IMR-90 (cell line): ENCODE measurements around the gene UBQLN1. TPM values are rescaled to one million over a fixed set of nuclear protein-coding genes. Genes with fewer than 3 reads are reported as not detected.

ENCODE experiments used
- ATAC-seq: fragments of 200-7000 bp; cut with Tn5 transposase; 2 replicates; pipeline ENCODE4 v1.9.1; 2020; ENCODE audit warnings: low read depth, mild to moderate bottlenecking, moderate library complexity
- BruUV-seq: library from RNA; stranded (reverse); fragments of 400-500 nt; replicated peaks from 2 replicates; lab custom pipeline; 2021; lab: Mats Ljungman, UMichigan
- CTCF ChIA-PET: fragments of 300-600 bp; formaldehyde crosslinking; extraction: SDS; loops from one replicate; lab custom pipeline; 2021; ENCODE audit warnings: antibody characterized with exemption; lab: Yijun Ruan, JAX
- POLR2A ChIA-PET: fragments of 300-600 bp; sonication (Branson Sonifier 250); formaldehyde crosslinking; loops from one replicate; lab custom pipeline; 2022; ENCODE audit warnings: antibody characterized with exemption; ENCODE audit not compliant: unreplicated experiment; lab: Charles Lee
- DNase-seq: peaks from one replicate; pipeline ENCODE4 v3.0.0; 2013
- H2AFZ ChIP-seq: replicated peaks from 2 replicates; pipeline ENCODE3; 2013; ENCODE audit warnings: low read length, mild to moderate bottlenecking; ENCODE audit not compliant: poor library complexity
- H2AK5ac ChIP-seq: 2 replicates; pipeline ENCODE4 v1.6.1; 2013; ENCODE audit warnings: low read depth, low read length, inconsistent platforms
- H2AK9ac ChIP-seq: replicated peaks from 2 replicates; pipeline ENCODE3; 2013; ENCODE audit warnings: mild to moderate bottlenecking, low read depth, low read length, moderate library complexity; ENCODE audit not compliant: poor library complexity
- H2BK120ac ChIP-seq: 2 replicates; pipeline ENCODE4 v1.6.1; 2013; ENCODE audit warnings: low read depth, low read length, inconsistent platforms
- H2BK15ac ChIP-seq: 3 replicates; pipeline ENCODE4 v1.6.1; 2013; ENCODE audit warnings: low read depth, low read length, inconsistent platforms
- H2BK20ac ChIP-seq: 2 replicates; pipeline ENCODE4 v1.6.1; 2013; ENCODE audit warnings: low read depth, mild to moderate bottlenecking, inconsistent platforms, low read length, moderate library complexity
- H2BK5ac ChIP-seq: 2 replicates; pipeline ENCODE4 v1.6.1; 2013; ENCODE audit warnings: mild to moderate bottlenecking, low read depth, low read length, inconsistent platforms; ENCODE audit not compliant: poor library complexity, severe bottlenecking
- H3K14ac ChIP-seq: replicated peaks from 2 replicates; pipeline ENCODE4 v1.6.1; 2013; ENCODE audit warnings: low read depth, low read length, inconsistent platforms
- H3K18ac ChIP-seq: 2 replicates; pipeline ENCODE4 v1.6.1; 2013; ENCODE audit warnings: low read depth, low read length, control low read depth
- H3K23ac ChIP-seq: 2 replicates; pipeline ENCODE4 v1.6.1; 2013; ENCODE audit warnings: low read depth, low read length, inconsistent platforms
- H3K27ac ChIP-seq: 2 replicates; pipeline ENCODE4 v1.5.1; 2013; ENCODE audit warnings: mild to moderate bottlenecking, control low read depth, low read length; ENCODE audit not compliant: insufficient read depth
- H3K27me3 ChIP-seq: 2 replicates; pipeline ENCODE4 v1.6.1; 2013; ENCODE audit warnings: low read length; ENCODE audit not compliant: control insufficient read depth, insufficient read depth
- H3K36me3 ChIP-seq: 2 replicates; pipeline ENCODE4 v1.6.1; 2013; ENCODE audit warnings: low read length, mixed read lengths; ENCODE audit not compliant: control insufficient read depth, insufficient read depth
- H3K4ac ChIP-seq: 2 replicates; pipeline ENCODE4 v1.6.1; 2013; ENCODE audit warnings: low read depth, low read length, inconsistent platforms
- H3K4me1 ChIP-seq: 2 replicates; pipeline ENCODE4 v1.6.1; 2013; ENCODE audit warnings: low read length, mixed read lengths; ENCODE audit not compliant: control insufficient read depth, insufficient read depth
- H3K4me2 ChIP-seq: 2 replicates; pipeline ENCODE4 v1.6.1; 2013; ENCODE audit warnings: low read depth, mild to moderate bottlenecking, control low read depth, low read length, moderate library complexity
- H3K4me3 ChIP-seq: 2 replicates; pipeline ENCODE4 v1.5.1; 2013; ENCODE audit warnings: low read depth, mild to moderate bottlenecking, control low read depth, low read length, moderate library complexity; ENCODE audit not compliant: insufficient read depth
- H3K56ac ChIP-seq: 2 replicates; pipeline ENCODE4 v1.6.1; 2013; ENCODE audit warnings: low read length, inconsistent platforms; ENCODE audit not compliant: insufficient read depth; ENCODE audit errors: extremely low read depth
- H3K79me1 ChIP-seq, 2 experiments: 2 replicates each; pipeline ENCODE4 v1.6.1; 2013; ENCODE audit warnings: low read length in 2 of 2, inconsistent platforms in 1 of 2, low read depth in 1 of 2
- H3K9ac ChIP-seq: 2 replicates; pipeline ENCODE4 v1.6.1; 2013; ENCODE audit warnings: low read depth, low read length, control low read depth
- H3K9me1 ChIP-seq: 2 replicates; pipeline ENCODE4 v1.6.1; 2013; ENCODE audit warnings: low read length, inconsistent platforms; ENCODE audit not compliant: insufficient read depth
- H3K9me3 ChIP-seq: 2 replicates; pipeline ENCODE4 v1.6.1; 2013; ENCODE audit warnings: low read length; ENCODE audit not compliant: control insufficient read depth, insufficient read depth
- H4K20me1 ChIP-seq: 2 replicates; pipeline ENCODE4 v1.6.1; 2013; ENCODE audit warnings: low read length, inconsistent platforms; ENCODE audit not compliant: insufficient read depth
- H4K5ac ChIP-seq: 2 replicates; pipeline ENCODE4 v1.6.1; 2013; ENCODE audit warnings: mild to moderate bottlenecking, low read depth, low read length, control low read depth
- H4K8ac ChIP-seq, 2 experiments: 2 replicates each; pipeline ENCODE4 v1.6.1; 2013; ENCODE audit warnings: low read depth in 2 of 2, low read length in 2 of 2, control low read depth in 1 of 2, inconsistent platforms in 1 of 2
- H4K91ac ChIP-seq: 2 replicates; pipeline ENCODE4 v1.6.1; 2013; ENCODE audit warnings: low read depth, low read length, inconsistent platforms; ENCODE audit not compliant: insufficient read depth
- BHLHE40 ChIP-seq: fragments of 150-350 bp; IDR thresholded peaks from 2 replicates; pipeline ENCODE4 v1.6.1; 2016; ENCODE audit warnings: mild to moderate bottlenecking, low read depth, low read length
- CEBPB ChIP-seq: IDR thresholded peaks from 2 replicates; pipeline ENCODE4 v1.6.1; 2012; ENCODE audit warnings: low read depth, low read length, improper control_type of control experiment
- CHD1 ChIP-seq: IDR thresholded peaks from 2 replicates; pipeline ENCODE4 v1.6.1; 2012; ENCODE audit warnings: low read depth, low read length, improper control_type of control experiment
- ELK1 ChIP-seq: fragments of 150-350 bp; IDR thresholded peaks from 2 replicates; pipeline ENCODE4 v1.6.1; 2016; ENCODE audit warnings: low read depth, mild to moderate bottlenecking, low read length, moderate library complexity, borderline replicate concordance
- MAZ ChIP-seq: IDR thresholded peaks from 2 replicates; pipeline ENCODE4 v1.6.1; 2012; ENCODE audit warnings: low read depth, mild to moderate bottlenecking, low read length, improper control_type of control experiment, moderate library complexity, borderline replicate concordance
- MXI1 ChIP-seq: IDR thresholded peaks from 2 replicates; pipeline ENCODE4 v1.6.1; 2012; ENCODE audit warnings: low read depth, mild to moderate bottlenecking, low read length, moderate library complexity, borderline replicate concordance
- RCOR1 ChIP-seq: IDR thresholded peaks from 2 replicates; pipeline ENCODE4 v1.6.1; 2012; ENCODE audit warnings: mild to moderate bottlenecking, low read length, improper control_type of control experiment; ENCODE audit not compliant: insufficient replicate concordance
- SMC3 ChIP-seq: fragments of 150-350 bp; IDR thresholded peaks from 2 replicates; pipeline ENCODE4 v1.6.1; 2016; ENCODE audit warnings: low read depth, mild to moderate bottlenecking, antibody characterized with exemption, low read length, moderate library complexity
- USF2 ChIP-seq: fragments of 150-350 bp; IDR thresholded peaks from 2 replicates; pipeline ENCODE4 v1.6.1; 2017; ENCODE audit warnings: mild to moderate bottlenecking, antibody characterized with exemption, low read length, low read depth
- dilution Hi-C: fragments of 300-500 bp; cut with HindIII; formaldehyde crosslinking; loops from one replicate; pipeline ENCODE4 v1.14.3; 2018; ENCODE audit warnings: low sequenced_read_pairs; ENCODE audit not compliant: unreplicated experiment
- in situ Hi-C: fragments of 300-500 bp; cut with MboI; formaldehyde crosslinking; loops from 3 replicates; pipeline ENCODE4 v1.14.3; 2019; ENCODE audit warnings: low sequenced_read_pairs, inconsistent platforms, mixed read lengths
- intact Hi-C: fragments of 100-400 bp; cut with micrococcal nuclease; formaldehyde crosslinking; loops from 2 replicates; pipeline ENCODE4 v1.10.0; 2022
- polyA plus RNA-seq, 3 experiments: library from polyadenylated mRNA; depleted of rRNA; stranded (reverse); fragments of >200 nt; gene quantifications; 2 replicates each; pipeline ENCODE4 v1.2.3, GENCODE V29; 2012; ENCODE audit warnings: low replicate concordance in 1 of 3
- total RNA-seq: library from RNA; depleted of rRNA; stranded (reverse); fragments of >200 nt; gene quantifications from 2 replicates; pipeline ENCODE4 v1.2.3, GENCODE V29; 2012

UBQLN1 gene
- total and polyA plus RNA-seq, 2 of the 4 experiments (the other 2 are of a cell fraction), result 74.3 to 164 TPM

GRCh38 chr9:83636813-83637212 is 70.9 kb downstream of the UBQLN1 start:
- H3K9me1 ChIP-seq, result no peaks in the 10 kb centered on the region
- no peak overlapping the region for H2BK5ac ChIP-seq
- no peak overlapping the region for H3K23ac ChIP-seq
- no peak overlapping the region for H2AK9ac ChIP-seq
- no peak overlapping the region for H3K27ac ChIP-seq
- H4K91ac ChIP-seq, result no peak overlapping the region
- no peaks in the 10 kb centered on the region for H3K4me1 ChIP-seq
- H2BK15ac ChIP-seq, result no peak overlapping the region
- H2AK5ac ChIP-seq, result no peak overlapping the region
- H3K9ac ChIP-seq, result no peak overlapping the region
- no peak overlapping the region for H4K5ac ChIP-seq
- TF ChIP-seq RCOR1 (no peak), CEBPB (no peak), ELK1 (no peak), MAZ (no peak), CHD1 (no peak), BHLHE40 (no peak), USF2 (no peak), MXI1 (no peak), SMC3 (no peak)
- no peak overlapping the region for H3K14ac ChIP-seq
- H2BK20ac ChIP-seq, result no peak overlapping the region
- H4K8ac ChIP-seq, result no peak overlapping the region
- no peak overlapping the region for H3K4ac ChIP-seq
- no peak overlapping the region for H3K56ac ChIP-seq
- H3K79me1 ChIP-seq, result no peaks in the 10 kb centered on the region
- H4K20me1 ChIP-seq, result no peaks in the 10 kb centered on the region
- in situ Hi-C loops, result no loop called here
- H2BK120ac ChIP-seq, result no peak overlapping the region
- no peaks in the 10 kb centered on the region for H3K36me3 ChIP-seq
- POLR2A ChIA-PET, result no interaction called here
- H2AFZ ChIP-seq, result no peak overlapping the region
- no peak overlapping the region for H3K4me2 ChIP-seq
- DNase-seq, result no peak
- intact Hi-C loops, result no loop called here
- BruUV-seq, result no TSS peak
- CTCF ChIA-PET, result no interaction called here
- H3K18ac ChIP-seq, result no peak overlapping the region
- H3K27me3 ChIP-seq, result no peaks in the 10 kb centered on the region
- H3K4me3 ChIP-seq, result no peak overlapping the region
- H3K9me3 ChIP-seq, result no peaks in the 10 kb centered on the region
- dilution Hi-C loops, result no loop called here
- ATAC-seq, result no peak
